DND-41 (cell line): Measurements from ENCODE around the gene CNTNAP5.

Source experiments
- ATAC-seq: fragments of 200-7000 bp; cut with Tn5 transposase; 3 replicates; pipeline ENCODE4 v1.9.1; 2021; ENCODE audit warnings: low read depth; ENCODE audit not compliant: insufficient read depth
- DNase-seq: peaks from one replicate; pipeline ENCODE4 v3.0.0-alpha.2; 2020
- H2AFZ ChIP-seq: 2 replicates; pipeline ENCODE4 v1.6.0; 2012; ENCODE audit warnings: low read depth, low read length
- H3K27ac ChIP-seq: 2 replicates; pipeline ENCODE4 v1.5.1; 2012; ENCODE audit warnings: low read length, inconsistent platforms
- H3K27me3 ChIP-seq: fragments of 200-600 bp; sonication (generic); 2 replicates; pipeline ENCODE4 v1.6.0; 2012; ENCODE audit warnings: low read length, mild to moderate bottlenecking, inconsistent platforms; ENCODE audit not compliant: insufficient read depth, poor library complexity
- H3K36me3 ChIP-seq: 2 replicates; pipeline ENCODE4 v1.5.1; 2012; ENCODE audit warnings: low read length, inconsistent platforms; ENCODE audit not compliant: insufficient read depth
- H3K4me1 ChIP-seq: 2 replicates; pipeline ENCODE4 v1.5.1; 2012; ENCODE audit warnings: mild to moderate bottlenecking, low read length; ENCODE audit not compliant: insufficient read depth
- H3K4me2 ChIP-seq: 2 replicates; pipeline ENCODE4 v1.6.0; 2012; ENCODE audit warnings: mild to moderate bottlenecking, moderate library complexity, low read length, inconsistent platforms; ENCODE audit not compliant: insufficient read depth
- H3K4me3 ChIP-seq, 2 experiments: fragments of 200-600 bp in 1 of 2; shearing (Covaris generic) in 1 of 2; 2 replicates each; pipeline ENCODE4 v1.5.1; 2012 to 2016; ENCODE audit warnings: inconsistent platforms in 2 of 2, low read length in 2 of 2, mild to moderate bottlenecking in 2 of 2, low read depth in 1 of 2, moderate library complexity in 1 of 2
- H3K79me2 ChIP-seq: 2 replicates; pipeline ENCODE4 v1.6.0; 2012; ENCODE audit warnings: low read length, inconsistent platforms; ENCODE audit not compliant: insufficient read depth
- H3K9ac ChIP-seq: 2 replicates; pipeline ENCODE4 v1.6.0; 2012; ENCODE audit warnings: low read depth, mild to moderate bottlenecking, inconsistent platforms, low read length, moderate library complexity
- H3K9me3 ChIP-seq: 2 replicates; pipeline ENCODE4 v1.5.1; 2012; ENCODE audit warnings: low read length, moderate library complexity, mild to moderate bottlenecking, inconsistent platforms; ENCODE audit not compliant: insufficient read depth, severe bottlenecking
- H4K20me1 ChIP-seq: 2 replicates; pipeline ENCODE4 v1.6.0; 2012; ENCODE audit warnings: low read length; ENCODE audit not compliant: insufficient read depth
- CTCF ChIP-seq: IDR thresholded peaks from 2 replicates; pipeline ENCODE4 v1.5.1; 2012; ENCODE audit warnings: borderline replicate concordance, low read length, moderate library complexity, mild to moderate bottlenecking; ENCODE audit not compliant: poor library complexity, severe bottlenecking; ENCODE audit errors: extremely low read depth
- EZH2 ChIP-seq: IDR thresholded peaks from 3 replicates; pipeline ENCODE4 v1.6.1; 2012; ENCODE audit warnings: borderline replicate concordance, low read depth, mild to moderate bottlenecking, moderate library complexity, low read length, inconsistent platforms; ENCODE audit not compliant: severe bottlenecking

The CNTNAP5 gene

GRCh38 chr2:124796647-124797046, 771.6 kb downstream of the CNTNAP5 start:
- Histone ChIP-seq H2AFZ (no peak overlapping the region), H3K4me3 (no peak overlapping the region), H3K79me2 (no peaks in the 10 kb centered on the region), H4K20me1 (no peaks in the 10 kb centered on the region), H3K36me3 (no peaks in the 10 kb centered on the region), H3K27me3 (no peaks in the 10 kb centered on the region), H3K9me3 (no peaks in the 10 kb centered on the region), H3K4me2 (no peak overlapping the region), H3K9ac (no peak overlapping the region), H3K4me1 (no peaks in the 10 kb centered on the region), H3K27ac (no peak overlapping the region)
- TF ChIP-seq CTCF (no peak), EZH2 (no peak)
- ATAC-seq = no peak
- DNase-seq = no peak

- TF ChIP-seq CTCF = no peak
- no peak for TF ChIP-seq EZH2
- no peak overlapping the region for H2AFZ ChIP-seq
- no peaks in the 10 kb centered on the region for H3K9me3 ChIP-seq
- no peaks in the 10 kb centered on the region for H3K4me1 ChIP-seq
- H3K79me2 ChIP-seq = no peaks in the 10 kb centered on the region
- no peaks in the 10 kb centered on the region for H3K27me3 ChIP-seq
- H4K20me1 ChIP-seq = no peaks in the 10 kb centered on the region
- H3K4me2 ChIP-seq = no peak overlapping the region
- no peak overlapping the region for H3K27ac ChIP-seq
- no peak overlapping the region for H3K4me3 ChIP-seq
- no peak for ATAC-seq
- H3K36me3 ChIP-seq = no peaks in the 10 kb centered on the region
- H3K9ac ChIP-seq = no peak overlapping the region
- DNase-seq = no peak
Measured at GRCh38 chr2:124797049-124797448, 772.0 kb downstream of the CNTNAP5 start.

GRCh38 chr2:124798551-124798950, 773.5 kb downstream of the CNTNAP5 start:
- Histone ChIP-seq H3K4me1 (no peaks in the 10 kb centered on the region), H4K20me1 (no peaks in the 10 kb centered on the region), H3K9ac (no peak overlapping the region), H3K27me3 (no peaks in the 10 kb centered on the region), H2AFZ (no peak overlapping the region), H3K9me3 (no peaks in the 10 kb centered on the region), H3K4me2 (no peak overlapping the region), H3K4me3 (no peak overlapping the region), H3K79me2 (no peaks in the 10 kb centered on the region), H3K36me3 (no peaks in the 10 kb centered on the region), H3K27ac (no peak overlapping the region)
- DNase-seq (no peak), ATAC-seq (no peak)
- TF ChIP-seq CTCF (no peak), EZH2 (no peak)

- Histone ChIP-seq H3K27ac (no peak overlapping the region), H3K4me3 (no peak overlapping the region), H2AFZ (no peak overlapping the region), H3K9ac (no peak overlapping the region), H3K9me3 (no peaks in the 10 kb centered on the region), H3K4me2 (no peak overlapping the region), H3K79me2 (no peaks in the 10 kb centered on the region), H3K27me3 (no peaks in the 10 kb centered on the region), H3K36me3 (no peaks in the 10 kb centered on the region), H4K20me1 (no peaks in the 10 kb centered on the region), H3K4me1 (no peaks in the 10 kb centered on the region)
- ATAC-seq = no peak
- TF ChIP-seq EZH2 (no peak), CTCF (peak; percentile 70)
- no peak for DNase-seq
Measured at GRCh38 chr2:124804014-124804940, 779.2 kb downstream of the CNTNAP5 start.
